ENCODE results near the gene SPG21.
"Not testable (repeated sequence)": the region's sequence is repeated elsewhere in the genome, so short reads cannot be mapped to it uniquely, and the experiment has no call there.

Gene SPG21

DNA sequence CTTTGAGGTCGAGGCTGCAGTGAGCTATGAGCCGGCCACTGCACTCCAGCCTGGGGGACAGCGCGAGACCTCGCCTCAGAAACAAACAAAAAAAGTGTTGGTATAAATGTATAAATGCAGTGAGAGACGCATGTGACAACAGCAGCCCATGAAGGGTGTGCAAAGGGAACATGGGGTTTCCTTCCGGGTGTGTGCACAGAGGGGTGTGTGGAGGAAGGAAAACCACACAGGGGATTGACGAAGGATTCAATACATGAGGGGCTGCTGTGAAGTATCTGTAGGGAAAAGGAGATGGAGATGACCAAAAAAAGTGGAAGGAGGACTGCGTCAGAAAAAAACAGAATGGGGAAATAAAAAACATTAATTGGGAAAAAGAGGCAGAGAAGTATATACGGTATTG lies 38.6 kb upstream of the SPG21 start:
- no peak overlapping the region for H3K27ac ChIP-seq (ENCODE audit: low read depth, low read length)
- H3K36me3 ChIP-seq (ENCODE audit: control insufficient read depth in 5 of 5, insufficient read depth in 5 of 5, low read length in 5 of 5): peaks cover 5 to 24% (median 22%) of the 10 kb centered on the region in 5 donors
- no peaks in the 10 kb centered on the region for H3K9me3 ChIP-seq (ENCODE audit: control insufficient read depth in 5 of 5, low read length in 5 of 5)
- peak overlapping the region; percentile 19 to 96 (median 92) for H3K9ac ChIP-seq (ENCODE audit: low read length in 5 of 5)
- peaks cover 0 to 24% (median 18%) of the 10 kb centered on the region in 5 donors for H3K4me1 ChIP-seq (ENCODE audit: control insufficient read depth in 5 of 5, insufficient read depth in 5 of 5, low read length in 5 of 5)
- H3K4me3 ChIP-seq (ENCODE audit: low read depth in 1 of 5, low read length in 5 of 5): peak overlapping the region; percentile 80 to 94 (median 87)
- no peaks in the 10 kb centered on the region for H3K27me3 ChIP-seq (ENCODE audit: control insufficient read depth in 5 of 5, insufficient read depth in 4 of 5, low read length in 5 of 5)

DNA sequence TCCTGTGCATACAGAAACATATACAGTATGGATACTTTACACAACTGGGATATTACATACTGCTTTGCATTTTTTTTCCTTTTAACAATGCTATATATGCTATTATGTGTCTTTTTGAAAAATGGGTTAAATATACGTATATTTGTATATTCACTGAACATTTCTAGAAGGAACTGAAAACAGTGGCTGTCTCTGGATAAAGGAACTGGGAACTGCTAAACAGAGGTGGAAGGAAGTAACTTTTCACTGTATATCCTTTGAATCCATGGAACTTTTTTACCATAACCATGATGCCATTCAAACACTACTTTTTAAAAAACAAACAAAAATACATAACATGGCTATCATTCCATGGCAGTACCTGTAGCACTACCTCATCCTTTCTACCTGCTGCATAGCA lies 37.9 kb upstream of the SPG21 start:
- Histone ChIP-seq H3K4me1 (ENCODE audit: control insufficient read depth in 5 of 5, insufficient read depth in 5 of 5, low read length in 5 of 5) (peaks cover 0 to 18% (median 18%) of the 10 kb centered on the region in 5 donors), H3K27me3 (ENCODE audit: control insufficient read depth in 5 of 5, insufficient read depth in 4 of 5, low read length in 5 of 5) (no peaks in the 10 kb centered on the region), H3K36me3 (ENCODE audit: control insufficient read depth in 5 of 5, insufficient read depth in 5 of 5, low read length in 5 of 5) (peaks cover 5 to 25% (median 22%) of the 10 kb centered on the region in 5 donors), H3K27ac (ENCODE audit: low read depth, low read length) (no peak overlapping the region), H3K9me3 (ENCODE audit: control insufficient read depth in 5 of 5, low read length in 5 of 5) (no peaks in the 10 kb centered on the region), H3K4me3 (ENCODE audit: low read depth in 1 of 5, low read length in 5 of 5) (peak overlapping the region in 3 of 5 donors; percentile 80 to 94 (median 87)), H3K9ac (ENCODE audit: low read length in 5 of 5) (no peak overlapping the region)

DNA sequence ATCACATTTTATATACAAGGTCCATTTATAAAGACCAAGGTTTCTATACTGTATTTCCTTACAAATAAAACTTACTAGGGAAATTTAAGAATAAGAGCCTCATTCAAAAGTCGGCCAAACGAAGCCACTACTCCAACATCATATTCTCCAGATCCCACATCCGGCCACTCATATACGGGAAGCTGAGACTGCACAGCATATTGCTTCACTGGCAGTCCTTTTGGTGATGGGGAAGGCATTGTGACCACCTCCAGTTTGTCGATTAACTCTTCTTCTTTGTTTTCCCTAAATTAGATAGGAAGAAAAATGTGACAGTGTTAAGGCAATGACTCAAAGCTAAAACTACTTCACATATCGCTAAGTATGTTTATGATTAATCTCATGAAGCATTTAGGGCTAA lies 37.0 kb upstream of the SPG21 start:
- peaks cover 0 to 18% (median 18%) of the 10 kb centered on the region in 5 donors for H3K4me1 ChIP-seq (ENCODE audit: control insufficient read depth in 5 of 5, insufficient read depth in 5 of 5, low read length in 5 of 5)
- peaks cover 5 to 25% (median 22%) of the 10 kb centered on the region in 5 donors for H3K36me3 ChIP-seq (ENCODE audit: control insufficient read depth in 5 of 5, insufficient read depth in 5 of 5, low read length in 5 of 5)
- no peak overlapping the region for H3K27ac ChIP-seq (ENCODE audit: low read depth, low read length)
- H3K9me3 ChIP-seq (ENCODE audit: control insufficient read depth in 5 of 5, low read length in 5 of 5): no peaks in the 10 kb centered on the region
- no peak overlapping the region for H3K4me3 ChIP-seq (ENCODE audit: low read depth in 1 of 5, low read length in 5 of 5)
- no peaks in the 10 kb centered on the region for H3K27me3 ChIP-seq (ENCODE audit: control insufficient read depth in 5 of 5, insufficient read depth in 4 of 5, low read length in 5 of 5)
- no peak overlapping the region for H3K9ac ChIP-seq (ENCODE audit: low read length in 5 of 5)

DNA sequence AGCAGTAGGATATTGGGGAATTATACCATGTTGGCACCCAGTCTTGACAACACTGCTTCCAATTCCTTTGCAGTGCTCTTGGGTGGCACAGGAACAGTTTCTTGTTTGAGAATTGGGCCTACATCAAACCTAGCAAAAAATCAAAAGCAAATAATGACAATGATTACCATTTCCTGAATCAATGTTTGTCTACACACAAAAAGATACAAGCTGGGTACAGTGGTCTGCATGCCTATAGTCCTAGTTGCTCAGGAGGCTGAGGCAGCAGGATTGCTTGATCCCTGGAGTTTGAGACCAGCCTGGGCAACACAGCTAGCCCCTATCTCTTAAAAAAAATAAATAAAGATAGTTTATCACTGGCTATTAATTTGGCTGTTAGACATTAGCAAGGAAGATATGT lies 31.8 kb upstream of the SPG21 start:
- peaks cover 42 to 57% (median 53%) of the 10 kb centered on the region in 5 donors for H3K36me3 ChIP-seq (ENCODE audit: control insufficient read depth in 5 of 5, insufficient read depth in 5 of 5, low read length in 5 of 5)
- no peak overlapping the region for H3K9ac ChIP-seq (ENCODE audit: low read length in 5 of 5)
- no peaks in the 10 kb centered on the region for H3K4me1 ChIP-seq (ENCODE audit: control insufficient read depth in 5 of 5, insufficient read depth in 5 of 5, low read length in 5 of 5)
- no peaks in the 10 kb centered on the region for H3K27me3 ChIP-seq (ENCODE audit: control insufficient read depth in 5 of 5, insufficient read depth in 4 of 5, low read length in 5 of 5)
- H3K27ac ChIP-seq (ENCODE audit: low read depth, low read length): no peak overlapping the region
- H3K9me3 ChIP-seq (ENCODE audit: control insufficient read depth in 5 of 5, low read length in 5 of 5): no peaks in the 10 kb centered on the region
- H3K4me3 ChIP-seq (ENCODE audit: low read depth in 1 of 5, low read length in 5 of 5): no peak overlapping the region

DNA sequence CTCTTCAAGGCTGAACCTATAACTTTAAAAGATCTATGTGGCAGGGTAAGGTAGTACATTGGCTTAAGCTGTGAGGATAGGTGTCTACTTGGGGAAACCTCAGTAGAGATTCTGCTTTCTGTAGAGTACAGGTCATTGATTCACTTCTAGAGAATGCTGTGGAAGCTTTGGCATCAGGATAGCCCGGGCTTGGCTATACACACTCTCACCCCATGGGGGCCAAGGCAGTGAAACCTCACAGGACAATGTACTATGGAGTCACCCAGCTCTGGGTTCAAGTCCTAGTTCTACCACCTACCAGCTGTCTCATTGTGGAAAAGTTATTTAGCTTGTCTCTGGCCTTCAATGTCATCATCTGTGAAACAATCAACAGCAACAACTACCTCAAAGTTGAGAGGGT lies 30.7 kb upstream of the SPG21 start:
- Histone ChIP-seq H3K9ac (ENCODE audit: low read length in 5 of 5) (no peak overlapping the region), H3K9me3 (ENCODE audit: control insufficient read depth in 5 of 5, low read length in 5 of 5) (no peaks in the 10 kb centered on the region), H3K27ac (ENCODE audit: low read depth, low read length) (no peak overlapping the region), H3K27me3 (ENCODE audit: control insufficient read depth in 5 of 5, insufficient read depth in 4 of 5, low read length in 5 of 5) (no peaks in the 10 kb centered on the region), H3K36me3 (ENCODE audit: control insufficient read depth in 5 of 5, insufficient read depth in 5 of 5, low read length in 5 of 5) (peaks cover 42 to 56% (median 51%) of the 10 kb centered on the region in 5 donors), H3K4me1 (ENCODE audit: control insufficient read depth in 5 of 5, insufficient read depth in 5 of 5, low read length in 5 of 5) (no peaks in the 10 kb centered on the region), H3K4me3 (ENCODE audit: low read depth in 1 of 5, low read length in 5 of 5) (no peak overlapping the region)

DNA sequence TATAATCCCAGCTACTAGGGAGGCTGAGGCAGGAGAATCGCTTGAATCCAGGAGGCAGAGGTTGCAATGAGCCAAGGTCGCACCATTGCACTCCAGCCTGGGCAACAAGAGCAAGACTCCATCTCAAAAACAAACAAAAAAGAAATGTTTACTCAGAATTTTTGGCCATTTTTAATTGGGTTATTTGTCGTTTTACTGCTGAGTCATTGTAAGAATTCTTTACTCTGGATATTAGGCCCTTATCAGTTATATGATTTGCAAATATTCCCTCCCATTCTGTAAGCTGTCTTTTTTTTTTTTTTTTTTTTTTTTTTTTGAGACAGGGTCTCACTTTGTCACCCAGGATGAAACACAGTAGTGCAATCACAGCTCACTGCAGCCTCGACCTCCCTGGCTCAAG lies 21.5 kb upstream of the SPG21 start:
- H3K27me3 ChIP-seq (ENCODE audit: control insufficient read depth in 5 of 5, insufficient read depth in 4 of 5, low read length in 5 of 5): not testable (repeated sequence)
- H3K36me3 ChIP-seq (ENCODE audit: control insufficient read depth in 5 of 5, insufficient read depth in 5 of 5, low read length in 5 of 5): peaks cover 17 to 41% (median 26%) of the 10 kb centered on the region in 5 donors

DNA sequence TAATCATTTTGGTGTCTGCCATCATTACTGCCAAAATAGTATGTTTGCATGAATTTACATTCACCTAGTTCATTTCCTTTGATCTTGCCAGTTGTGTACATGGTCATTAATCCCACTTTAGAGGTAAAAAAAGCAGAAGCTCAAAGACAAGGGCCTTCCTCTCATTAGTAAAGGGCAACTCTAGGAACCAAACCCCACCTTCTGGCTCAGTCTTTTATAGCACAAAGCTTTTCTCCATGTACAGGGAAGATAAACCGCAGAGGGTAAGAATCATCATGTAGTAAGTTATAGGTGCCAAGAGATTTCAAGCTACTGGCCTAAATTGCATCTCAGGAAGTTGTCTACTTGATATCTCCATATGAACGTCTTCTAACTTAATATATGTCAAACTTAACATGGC lies 19.3 kb upstream of the SPG21 start:
- Histone ChIP-seq H3K4me3 (ENCODE audit: low read depth in 1 of 5, low read length in 5 of 5) (no peak overlapping the region), H3K27ac (ENCODE audit: low read depth, low read length) (no peak overlapping the region), H3K36me3 (ENCODE audit: control insufficient read depth in 5 of 5, insufficient read depth in 5 of 5, low read length in 5 of 5) (peaks cover 6 to 31% (median 12%) of the 10 kb centered on the region in 5 donors)

More for the DNA sequence above, 21.5 kb upstream of the SPG21 start:
- H3K9ac ChIP-seq (ENCODE audit: low read length in 5 of 5); H3K9me3 ChIP-seq (ENCODE audit: control insufficient read depth in 5 of 5, low read length in 5 of 5); H3K27ac ChIP-seq (ENCODE audit: low read depth, low read length); H3K4me3 ChIP-seq (ENCODE audit: low read depth in 1 of 5, low read length in 5 of 5); H3K4me1 ChIP-seq (ENCODE audit: control insufficient read depth in 5 of 5, insufficient read depth in 5 of 5, low read length in 5 of 5): not testable (repeated sequence)

DNA sequence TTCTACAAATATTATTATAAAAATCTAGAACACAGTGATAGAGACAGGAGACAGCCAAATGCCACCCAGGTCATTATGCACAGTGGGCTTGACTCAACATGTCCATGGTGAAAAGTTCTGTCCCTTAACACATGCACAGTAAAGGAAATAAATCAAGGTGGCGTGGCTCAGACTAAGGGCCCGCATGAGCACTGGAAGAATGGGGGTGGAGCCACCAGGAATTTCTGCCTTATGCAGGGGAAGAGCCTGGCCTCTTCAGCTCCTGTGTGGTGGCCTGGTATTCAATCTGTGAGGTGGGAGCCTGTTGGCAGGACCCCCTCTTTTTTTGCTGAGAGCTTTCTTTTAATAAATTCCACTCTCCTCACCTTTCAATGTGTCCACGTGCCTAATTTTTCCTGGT lies 17.2 kb upstream of the SPG21 start:
- H3K36me3 ChIP-seq (ENCODE audit: control insufficient read depth in 5 of 5, insufficient read depth in 5 of 5, low read length in 5 of 5): peaks cover 4 to 16% (median 6%) of the 10 kb centered on the region in 5 donors
- H3K4me1 ChIP-seq (ENCODE audit: control insufficient read depth in 5 of 5, insufficient read depth in 5 of 5, low read length in 5 of 5): no peaks in the 10 kb centered on the region
- H3K27ac ChIP-seq (ENCODE audit: low read depth, low read length): no peak overlapping the region
- H3K4me3 ChIP-seq (ENCODE audit: low read depth in 1 of 5, low read length in 5 of 5): no peak overlapping the region
- H3K9ac ChIP-seq (ENCODE audit: low read length in 5 of 5): no peak overlapping the region
- no peaks in the 10 kb centered on the region for H3K27me3 ChIP-seq (ENCODE audit: control insufficient read depth in 5 of 5, insufficient read depth in 4 of 5, low read length in 5 of 5)
- H3K9me3 ChIP-seq (ENCODE audit: control insufficient read depth in 5 of 5, low read length in 5 of 5): no peaks in the 10 kb centered on the region

More for the DNA sequence above, 19.3 kb upstream of the SPG21 start:
- Histone ChIP-seq H3K4me1 (ENCODE audit: control insufficient read depth in 5 of 5, insufficient read depth in 5 of 5, low read length in 5 of 5) (no peaks in the 10 kb centered on the region), H3K9ac (ENCODE audit: low read length in 5 of 5) (no peak overlapping the region), H3K9me3 (ENCODE audit: control insufficient read depth in 5 of 5, low read length in 5 of 5) (peaks cover 0 to 6% (median 0%) of the 10 kb centered on the region in 5 donors), H3K27me3 (ENCODE audit: control insufficient read depth in 5 of 5, insufficient read depth in 4 of 5, low read length in 5 of 5) (no peaks in the 10 kb centered on the region)

DNA sequence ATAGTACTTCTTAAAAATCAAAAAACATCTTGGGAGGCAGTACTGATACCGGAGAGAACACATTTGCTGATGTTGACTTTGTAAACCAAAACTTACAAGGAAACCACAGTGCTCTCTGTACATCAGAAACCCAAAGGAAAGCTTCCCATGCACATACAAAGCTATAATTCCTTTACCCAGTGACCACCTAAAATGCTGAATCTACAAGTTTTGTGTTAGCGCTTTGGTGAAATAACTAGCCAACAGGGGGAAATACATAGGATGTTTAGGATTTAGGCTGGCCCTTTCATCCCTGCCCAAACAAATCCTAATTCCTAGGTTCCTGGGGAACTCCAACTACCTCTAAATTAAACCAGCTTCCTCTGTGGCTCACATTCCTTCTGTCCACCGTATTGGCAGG lies 15.3 kb upstream of the SPG21 start:
- no peak overlapping the region for H3K9ac ChIP-seq (ENCODE audit: low read length in 5 of 5)
- peaks cover 0 to 9% (median 8%) of the 10 kb centered on the region in 5 donors for H3K36me3 ChIP-seq (ENCODE audit: control insufficient read depth in 5 of 5, insufficient read depth in 5 of 5, low read length in 5 of 5)
- no peaks in the 10 kb centered on the region for H3K27me3 ChIP-seq (ENCODE audit: control insufficient read depth in 5 of 5, insufficient read depth in 4 of 5, low read length in 5 of 5)
- no peak overlapping the region for H3K27ac ChIP-seq (ENCODE audit: low read depth, low read length)
- H3K4me1 ChIP-seq (ENCODE audit: control insufficient read depth in 5 of 5, insufficient read depth in 5 of 5, low read length in 5 of 5): no peaks in the 10 kb centered on the region
- no peak overlapping the region for H3K4me3 ChIP-seq (ENCODE audit: low read depth in 1 of 5, low read length in 5 of 5)
- H3K9me3 ChIP-seq (ENCODE audit: control insufficient read depth in 5 of 5, low read length in 5 of 5): no peaks in the 10 kb centered on the region

DNA sequence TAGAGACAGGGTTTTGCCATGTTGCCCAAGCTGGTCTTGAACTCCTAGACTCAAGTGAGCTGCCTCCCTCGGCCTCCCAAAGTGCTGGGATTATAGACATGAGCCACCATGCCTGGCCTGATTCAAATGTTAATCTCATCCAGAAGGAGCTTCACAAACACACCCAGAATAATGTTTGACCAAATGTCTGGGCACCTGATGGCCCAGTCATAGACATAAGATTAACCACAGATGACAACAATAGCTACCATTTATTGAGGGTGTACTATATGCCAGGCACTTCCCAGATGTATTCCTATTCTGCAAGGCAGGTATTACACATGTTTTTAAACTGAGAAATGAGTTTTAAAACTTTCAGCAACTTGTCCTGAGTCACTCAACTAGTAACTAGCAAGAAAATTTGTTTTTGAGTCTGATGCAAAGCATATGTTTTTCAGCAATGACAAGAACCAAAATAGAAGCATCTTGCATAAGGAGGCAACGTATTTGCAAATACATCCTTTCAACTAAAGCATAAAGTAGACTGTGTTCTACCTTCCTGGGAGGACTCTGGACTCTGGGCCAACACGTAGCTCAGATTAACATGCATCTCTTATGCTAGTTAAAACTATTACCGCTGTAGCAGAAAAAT lies 8.1 kb upstream of the SPG21 start:
- Histone ChIP-seq H3K4me3 (ENCODE audit: low read depth in 1 of 5, low read length in 5 of 5) (no peak overlapping the region), H3K9me3 (ENCODE audit: control insufficient read depth in 5 of 5, low read length in 5 of 5) (no peaks in the 10 kb centered on the region), H3K36me3 (ENCODE audit: control insufficient read depth in 5 of 5, insufficient read depth in 5 of 5, low read length in 5 of 5) (peaks cover 0 to 6% (median 2%) of the 10 kb centered on the region in 5 donors), H3K9ac (ENCODE audit: low read length in 5 of 5) (no peak overlapping the region), H3K27me3 (ENCODE audit: control insufficient read depth in 5 of 5, insufficient read depth in 4 of 5, low read length in 5 of 5) (no peaks in the 10 kb centered on the region), H3K4me1 (ENCODE audit: control insufficient read depth in 5 of 5, insufficient read depth in 5 of 5, low read length in 5 of 5) (no peaks in the 10 kb centered on the region), H3K27ac (ENCODE audit: low read depth, low read length) (no peak overlapping the region)

Measured in subcutaneous abdominal adipose tissue (tissue), 5 donors.